Glutamatergic neuron (in vitro differentiated cells): ENCODE data around the gene RNF123. TPM values are rescaled to one million over a fixed set of nuclear protein-coding genes. Genes with fewer than 3 reads are reported as not detected.

Experiments used
- DNase-seq: peaks from one replicate; pipeline ENCODE4 v3.0.0; 2022
- H3K27ac Mint-ChIP-seq: one replicate; pipeline ENCODE4 v1.8.0; 2020; ENCODE audit warnings: mild to moderate bottlenecking, mixed read lengths, inconsistent platforms; ENCODE audit not compliant: unreplicated experiment
- H3K27me3 Mint-ChIP-seq: one replicate; pipeline ENCODE4 v1.8.0; 2020; ENCODE audit warnings: mild to moderate bottlenecking, moderate library complexity, mixed read lengths, inconsistent platforms; ENCODE audit not compliant: unreplicated experiment
- H3K36me3 Mint-ChIP-seq: one replicate; pipeline ENCODE4 v1.8.0; 2020; ENCODE audit warnings: mild to moderate bottlenecking, mixed read lengths, inconsistent platforms; ENCODE audit not compliant: unreplicated experiment
- H3K4me1 Mint-ChIP-seq: one replicate; pipeline ENCODE4 v1.8.0; 2020; ENCODE audit warnings: mild to moderate bottlenecking, low read depth, mixed read lengths, inconsistent platforms; ENCODE audit not compliant: unreplicated experiment
- H3K4me3 Mint-ChIP-seq: one replicate; pipeline ENCODE4 v1.8.0; 2020; ENCODE audit warnings: mild to moderate bottlenecking, mixed read lengths, inconsistent platforms; ENCODE audit not compliant: unreplicated experiment
- H3K9me3 Mint-ChIP-seq: one replicate; pipeline ENCODE4 v1.8.0; 2020; ENCODE audit warnings: mild to moderate bottlenecking, moderate library complexity, mixed read lengths, inconsistent platforms; ENCODE audit not compliant: unreplicated experiment
- total RNA-seq: library from RNA; stranded (reverse); fragmentation: NEBNext Ultra II Directional; extraction: Animal tissue kit (Norgen Biotek cat#: 25700); gene quantifications from one replicate; pipeline ENCODE4 v1.2.1, GENCODE V29; 2021; ENCODE audit not compliant: unreplicated experiment
- TF ChIP-seq, protein P1 (sequence below): fragments of 200-600 bp; sonication (generic); IDR thresholded peaks from one replicate; pipeline ENCODE4 v1.5.0; 2021; ENCODE audit not compliant: partially characterized antibody, unreplicated experiment

Gene RNF123
- total RNA-seq, 1 donor from 2014 or later: 56.6 TPM

DNA sequence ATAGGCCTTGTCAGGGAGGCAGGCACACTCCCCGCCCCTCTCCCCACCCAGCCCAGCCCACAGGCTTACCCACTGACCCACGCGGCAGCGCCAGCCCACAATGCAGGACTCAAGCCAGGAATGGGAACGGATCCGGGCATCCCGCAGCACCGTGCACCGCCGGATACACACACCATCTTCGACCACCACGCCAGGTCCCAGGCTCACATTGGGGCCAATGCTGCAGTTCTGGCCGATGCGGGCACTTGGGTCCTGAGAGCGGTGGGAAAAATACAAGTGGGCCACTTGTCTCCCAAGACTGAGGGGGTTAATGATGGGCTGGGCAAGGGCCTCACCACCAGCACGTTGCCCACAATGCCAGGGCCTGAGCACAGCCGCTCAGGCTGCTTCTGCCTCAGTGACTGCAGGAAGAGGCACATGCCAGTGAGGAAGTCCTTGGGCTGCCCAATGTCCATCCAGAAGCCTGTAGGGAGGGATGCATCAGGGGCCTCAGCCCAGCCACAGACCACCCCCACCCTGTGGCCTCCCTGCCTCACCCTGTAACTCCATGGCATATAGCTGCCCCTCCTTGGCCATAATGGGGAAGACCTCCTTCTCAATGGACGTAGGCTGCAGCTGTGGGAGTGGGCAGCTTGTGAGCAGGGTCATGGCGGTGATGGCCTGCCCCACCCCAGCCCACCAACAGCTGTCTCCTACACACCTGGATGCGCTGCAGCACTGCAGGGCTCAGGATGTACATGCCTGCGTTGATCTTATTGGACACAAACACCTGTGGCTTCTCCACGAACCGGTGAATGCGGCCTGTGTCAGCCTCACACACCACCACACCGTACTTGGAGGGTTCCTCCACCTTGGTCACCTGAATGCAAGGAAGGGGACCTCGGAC lies 32.8 kb downstream of the RNF123 start:
- Mint-ChIP-seq H3K4me3 (peak overlapping the region; percentile 94), H3K9me3 (peaks cover 16% of the 10 kb centered on the region), H3K4me1 (peaks cover 7% of the 10 kb centered on the region), H3K27me3 (peaks cover 19% of the 10 kb centered on the region), H3K27ac (peak overlapping the region; percentile 33), H3K36me3 (no peaks in the 10 kb centered on the region)
- no peak for DNase-seq
- TF ChIP-seq, protein P1, sequence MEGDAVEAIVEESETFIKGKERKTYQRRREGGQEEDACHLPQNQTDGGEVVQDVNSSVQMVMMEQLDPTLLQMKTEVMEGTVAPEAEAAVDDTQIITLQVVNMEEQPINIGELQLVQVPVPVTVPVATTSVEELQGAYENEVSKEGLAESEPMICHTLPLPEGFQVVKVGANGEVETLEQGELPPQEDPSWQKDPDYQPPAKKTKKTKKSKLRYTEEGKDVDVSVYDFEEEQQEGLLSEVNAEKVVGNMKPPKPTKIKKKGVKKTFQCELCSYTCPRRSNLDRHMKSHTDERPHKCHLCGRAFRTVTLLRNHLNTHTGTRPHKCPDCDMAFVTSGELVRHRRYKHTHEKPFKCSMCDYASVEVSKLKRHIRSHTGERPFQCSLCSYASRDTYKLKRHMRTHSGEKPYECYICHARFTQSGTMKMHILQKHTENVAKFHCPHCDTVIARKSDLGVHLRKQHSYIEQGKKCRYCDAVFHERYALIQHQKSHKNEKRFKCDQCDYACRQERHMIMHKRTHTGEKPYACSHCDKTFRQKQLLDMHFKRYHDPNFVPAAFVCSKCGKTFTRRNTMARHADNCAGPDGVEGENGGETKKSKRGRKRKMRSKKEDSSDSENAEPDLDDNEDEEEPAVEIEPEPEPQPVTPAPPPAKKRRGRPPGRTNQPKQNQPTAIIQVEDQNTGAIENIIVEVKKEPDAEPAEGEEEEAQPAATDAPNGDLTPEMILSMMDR: no peak

DNA sequence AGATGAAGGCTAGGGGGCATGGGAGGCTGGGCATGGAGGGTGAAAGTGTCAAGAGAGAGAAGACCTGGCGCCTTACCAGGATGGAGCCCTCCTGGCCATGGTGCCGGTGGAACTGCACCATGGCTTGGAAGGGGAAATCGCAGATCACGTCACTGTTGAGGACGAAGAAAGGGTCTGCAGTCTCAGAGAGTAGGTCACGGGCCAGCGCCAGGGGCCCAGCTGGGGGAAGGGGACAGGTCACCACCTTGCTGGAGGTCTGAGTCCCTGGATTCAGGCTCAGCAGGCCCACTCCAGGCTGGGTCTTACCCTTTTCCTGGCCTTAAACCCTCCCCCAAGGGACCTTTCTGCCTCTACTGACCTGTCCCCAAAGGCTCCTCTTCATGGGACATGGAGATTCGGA lies 33.5 kb downstream of the RNF123 start:
- Mint-ChIP-seq H3K27ac (peak overlapping the region; percentile 33), H3K4me1 (peaks cover 7% of the 10 kb centered on the region), H3K27me3 (peaks cover 19% of the 10 kb centered on the region), H3K4me3 (peak overlapping the region; percentile 94), H3K9me3 (peaks cover 16% of the 10 kb centered on the region), H3K36me3 (no peaks in the 10 kb centered on the region)
- no peak for DNase-seq
- TF ChIP-seq, protein P1: no peak

DNA sequence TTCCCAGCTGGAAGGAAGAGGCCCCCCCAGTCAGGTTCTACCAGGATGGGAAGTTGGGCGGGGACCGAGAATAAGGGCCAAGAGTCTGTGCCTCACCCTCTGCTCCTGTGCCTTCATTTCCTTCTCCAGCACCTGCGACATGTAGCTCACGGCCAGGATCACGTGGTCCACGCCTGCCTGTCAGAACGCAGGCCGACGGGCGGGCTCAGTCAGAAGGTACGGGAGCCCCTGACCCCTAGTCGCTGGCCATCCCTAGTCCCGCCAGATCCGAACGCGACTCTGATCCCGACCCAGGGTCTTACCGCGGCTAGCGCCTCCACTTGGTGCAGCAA lies 33.9 kb downstream of the RNF123 start:
- Mint-ChIP-seq H3K4me1 (peaks cover 7% of the 10 kb centered on the region), H3K9me3 (peaks cover 16% of the 10 kb centered on the region), H3K36me3 (no peaks in the 10 kb centered on the region), H3K4me3 (peak overlapping the region; percentile 94), H3K27me3 (peaks cover 19% of the 10 kb centered on the region), H3K27ac (peak overlapping the region; percentile 86)
- TF ChIP-seq, protein P1: no peak
- DNase-seq: peak; percentile 59

DNA sequence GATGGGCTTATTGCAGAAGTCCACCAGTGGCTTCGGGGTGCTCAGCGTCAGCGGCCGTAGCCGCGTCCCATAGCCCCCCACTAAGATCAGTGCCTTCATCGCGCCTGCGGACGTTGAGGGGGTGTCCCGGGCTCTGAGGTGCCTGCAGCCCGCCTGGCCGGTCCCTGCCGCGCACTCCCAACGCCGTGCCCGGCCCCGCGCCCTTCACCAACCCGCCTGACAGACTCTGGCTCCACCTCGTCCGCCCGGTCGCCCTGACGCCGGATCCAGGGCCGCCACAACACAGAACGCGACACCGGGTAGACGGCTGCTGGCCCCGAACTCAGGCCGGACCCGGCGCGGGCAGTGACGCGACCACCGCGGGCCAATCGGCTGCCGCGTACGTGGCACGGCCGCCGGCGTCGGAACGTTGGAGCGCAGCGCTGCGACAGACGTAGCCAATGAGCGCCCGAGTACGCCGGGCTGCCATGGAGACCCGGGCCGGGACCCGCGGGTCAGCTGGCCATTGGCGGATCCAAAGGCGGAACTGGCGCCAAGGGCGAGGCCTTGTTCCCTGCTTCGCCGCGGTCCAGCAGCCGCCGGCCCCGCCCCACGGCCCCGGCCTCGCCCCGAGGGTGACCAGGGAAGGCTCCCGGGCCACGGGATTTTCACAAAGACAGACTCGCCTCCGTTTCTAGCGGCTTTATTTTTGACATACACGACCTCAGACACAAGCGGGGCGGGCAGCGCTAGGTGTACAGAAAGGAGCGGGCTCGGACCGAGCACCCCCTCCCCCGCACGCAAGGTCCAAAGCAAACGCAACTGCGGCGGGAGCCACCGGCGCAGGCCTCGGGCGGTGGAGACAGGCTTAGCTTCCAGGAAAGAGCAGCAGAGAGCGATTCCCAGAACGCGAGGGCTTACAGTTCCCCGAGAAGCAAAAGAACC lies 34.5 kb downstream of the RNF123 start, which contains the start of gene GMPPB:
GMPPB (minus strand) TSS at position 324 of the 924 bp plus-strand sequence; CDS start at position 99, 225 bp downstream.
- Mint-ChIP-seq H3K27ac (peak within 1 kb of the TSS; percentile 87), H3K36me3 (no peaks in the 10 kb centered on the region), H3K27me3 (peaks cover 15% of the 10 kb centered on the region), H3K4me3 (peak within 1 kb of the TSS; percentile 94), H3K9me3 (peaks cover 16% of the 10 kb centered on the region), H3K4me1 (peaks cover 3% of the 10 kb centered on the region)
- DNase-seq: peak; percentile 97
- TF ChIP-seq, protein P1: no peak
